Stimulated activated CD4-positive, alpha-beta T cell treated with anti-CD3 and anti-CD28 coated beads, TNF-alpha, amount 100 ng/mL, for 1 hour (primary cell): ENCODE data around the gene SLC1A3.

Experiments
- DNase-seq, 3 donors: peaks; one replicate each; pipeline ENCODE4 v3.0.0-alpha.2; 2020; ENCODE audit warnings: low read depth in 3 of 3, low spot score in 1 of 3

SLC1A3 gene

DNA sequence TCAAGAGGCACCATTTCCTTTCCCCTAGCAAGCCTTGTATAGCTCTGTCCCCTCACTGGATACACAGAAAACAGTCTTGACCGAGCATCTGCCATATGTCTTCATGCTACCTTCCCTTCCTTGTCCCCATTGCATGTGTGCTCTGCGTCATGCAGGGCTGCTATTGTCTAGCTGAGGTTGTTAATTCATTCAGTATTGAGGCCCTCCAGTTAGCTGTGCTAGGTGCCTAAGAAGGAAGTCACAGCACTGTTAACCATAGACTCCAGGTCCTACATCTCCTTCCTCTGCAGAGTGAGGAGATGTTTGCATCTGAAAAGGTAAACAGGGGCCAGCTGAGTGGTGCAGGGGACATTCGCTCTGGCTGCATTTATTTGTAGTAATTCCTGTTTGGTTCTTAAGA, 48.2 kb downstream of the SLC1A3 start:
- DNase-seq: no peak

GRCh38 chr5:36655161-36655560, 48.8 kb downstream of the SLC1A3 start:
- DNase-seq: no peak

DNA sequence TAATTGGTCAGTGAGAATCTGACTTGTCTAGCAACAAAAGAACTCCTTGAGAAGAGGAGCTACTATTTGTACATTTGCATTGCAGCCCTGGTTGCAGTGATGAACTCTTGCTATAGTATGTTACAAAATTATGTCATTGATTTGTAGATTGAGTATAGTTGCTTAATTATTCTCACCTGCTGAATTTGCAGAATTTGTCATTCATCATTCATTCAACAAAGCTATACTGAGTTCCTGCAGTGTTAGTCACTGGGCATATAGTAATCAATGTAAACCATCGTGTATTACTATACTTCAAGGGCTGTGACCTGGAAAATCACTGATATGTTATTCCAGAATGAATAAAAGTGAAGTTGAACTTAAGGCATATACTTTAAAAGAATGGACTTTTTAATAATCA, 50.1 kb downstream of the SLC1A3 start:
- no peak for DNase-seq

GRCh38 chr5:36657563-36657995, 51.2 kb downstream of the SLC1A3 start:
- DNase-seq: no peak

- no peak for DNase-seq
Measured at GRCh38 chr5:36658038-36658756, 51.8 kb downstream of the SLC1A3 start.

DNA sequence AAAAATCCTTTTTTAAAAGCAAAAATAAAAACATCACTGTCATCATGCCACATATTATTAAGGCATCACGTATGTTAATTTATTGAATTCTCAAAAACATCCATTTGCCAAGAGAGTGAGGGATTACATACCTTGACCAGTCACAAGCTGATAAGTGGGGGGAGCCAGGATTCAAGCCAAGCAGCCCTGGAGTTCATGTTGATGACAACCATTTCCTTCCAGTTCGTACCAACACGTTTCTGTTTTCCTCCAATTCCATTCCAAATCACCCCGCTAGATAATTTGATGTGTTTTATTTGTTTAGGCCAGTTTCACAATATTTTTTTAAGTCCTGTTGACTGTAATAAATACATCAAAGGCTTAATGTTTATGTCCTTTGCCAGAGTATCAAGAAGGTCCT, 53.0 kb downstream of the SLC1A3 start:
- DNase-seq: no peak

- no peak for DNase-seq
Measured at GRCh38 chr5:36660397-36661049, 54.1 kb downstream of the SLC1A3 start.

- no peak for DNase-seq
Measured at GRCh38 chr5:36661456-36662220, 55.2 kb downstream of the SLC1A3 start.

DNA sequence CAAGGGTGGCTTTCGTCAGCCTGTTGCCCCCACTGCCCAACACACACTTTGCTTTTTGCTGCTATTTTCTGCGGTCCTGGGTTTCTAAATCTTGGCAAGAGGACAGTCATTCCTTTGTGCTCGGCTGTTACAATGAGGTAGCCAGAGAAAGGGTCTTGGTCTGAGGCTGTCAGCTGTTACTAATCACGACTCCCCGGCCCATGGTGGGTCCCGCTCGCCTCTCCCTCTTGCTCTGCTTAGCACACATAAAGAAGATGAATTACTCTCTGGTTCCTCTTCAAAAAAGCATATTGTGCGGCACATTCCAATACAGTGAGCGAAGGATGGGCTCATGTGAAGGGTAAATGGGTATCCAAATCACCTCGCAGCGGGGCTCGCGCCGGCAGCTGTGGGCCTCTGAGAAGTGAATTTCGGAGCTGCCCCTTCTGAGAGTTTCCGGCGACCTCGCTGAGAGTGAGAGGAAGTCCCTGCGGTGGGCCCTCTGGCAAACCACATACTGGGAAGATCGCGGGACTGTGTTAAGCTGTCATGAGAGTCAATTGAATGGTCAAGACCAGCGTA, 56.0 kb downstream of the SLC1A3 start:
- DNase-seq: no peak

DNA sequence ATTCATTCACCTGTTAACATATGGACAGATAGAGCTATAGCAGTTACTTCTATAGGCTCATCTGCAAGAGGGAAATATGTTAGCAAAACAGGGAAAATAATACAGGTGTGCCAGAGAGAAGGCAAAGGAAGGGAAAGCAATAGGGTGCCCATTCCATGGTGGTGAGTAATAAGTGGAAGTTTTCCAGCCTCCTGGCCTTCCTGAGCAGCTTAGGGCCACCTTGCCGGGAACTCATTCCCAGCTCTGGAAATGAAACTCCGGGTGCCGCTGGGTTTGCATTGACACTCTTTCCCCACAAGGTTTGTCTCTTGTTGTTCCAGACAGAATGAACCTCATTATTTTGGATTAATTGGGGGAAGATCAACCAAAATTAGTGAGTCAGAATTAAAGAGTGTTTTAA, 58.4 kb downstream of the SLC1A3 start:
- DNase-seq: no peak

DNA sequence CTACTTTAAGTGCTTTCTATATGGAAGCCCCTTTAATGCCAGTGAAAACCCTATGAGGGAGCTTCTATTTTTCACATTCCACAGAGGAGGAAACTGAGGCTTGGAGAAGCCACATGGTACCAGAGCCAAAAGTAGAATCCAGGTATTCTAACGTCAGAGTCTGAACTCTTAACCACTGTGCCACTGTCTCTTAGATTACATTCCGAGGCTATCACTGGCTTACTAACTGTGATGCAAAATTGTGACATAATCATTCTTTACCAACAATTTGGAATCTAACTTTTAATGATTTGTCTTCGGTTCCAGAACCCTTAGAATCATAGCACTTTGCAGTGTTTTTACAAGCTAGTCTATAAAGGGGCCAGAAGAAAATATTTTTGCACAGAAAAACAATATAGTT, 59.2 kb downstream of the SLC1A3 start:
- DNase-seq: no peak

DNA sequence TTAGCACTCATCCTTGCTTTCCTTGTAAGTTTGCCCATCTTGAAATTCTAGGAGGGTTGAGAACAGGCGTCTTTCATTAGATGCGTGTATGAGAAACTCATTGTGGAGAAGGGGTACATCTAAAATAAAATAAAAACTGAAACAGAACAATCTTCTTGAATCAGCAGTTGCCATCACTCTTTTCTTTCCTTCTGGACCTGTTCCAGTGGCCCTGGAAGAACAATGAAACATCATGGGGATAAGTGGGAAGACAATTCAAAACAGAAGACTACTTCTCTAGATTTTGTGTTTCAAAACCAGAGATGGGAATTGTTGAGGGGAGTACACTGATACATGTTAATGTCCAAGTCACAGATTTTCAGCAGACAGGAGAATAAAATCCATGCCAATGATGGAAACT, 59.9 kb downstream of the SLC1A3 start:
- no peak for DNase-seq

DNA sequence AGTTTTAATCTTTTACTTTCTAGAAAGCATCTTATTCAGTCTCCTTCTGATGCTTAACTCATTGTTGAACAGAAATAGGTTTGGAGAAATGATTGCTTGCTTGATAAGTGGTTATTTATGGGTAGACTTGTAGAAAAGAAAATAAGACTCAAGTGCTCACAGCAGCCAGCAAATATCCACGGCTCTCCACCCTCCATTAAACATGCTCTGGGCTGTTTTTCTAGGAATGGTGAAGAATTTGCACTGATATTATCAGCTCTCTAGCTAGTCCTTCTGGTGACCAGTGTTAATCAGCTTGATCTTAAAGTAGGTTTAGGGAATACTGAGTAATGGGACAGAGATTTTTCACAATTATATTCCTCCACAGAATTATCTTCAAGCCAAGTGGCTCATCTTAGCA, 60.6 kb downstream of the SLC1A3 start:
- no peak for DNase-seq

- DNase-seq: no peak
Measured at GRCh38 chr5:36667824-36668223, 61.4 kb downstream of the SLC1A3 start.

DNA sequence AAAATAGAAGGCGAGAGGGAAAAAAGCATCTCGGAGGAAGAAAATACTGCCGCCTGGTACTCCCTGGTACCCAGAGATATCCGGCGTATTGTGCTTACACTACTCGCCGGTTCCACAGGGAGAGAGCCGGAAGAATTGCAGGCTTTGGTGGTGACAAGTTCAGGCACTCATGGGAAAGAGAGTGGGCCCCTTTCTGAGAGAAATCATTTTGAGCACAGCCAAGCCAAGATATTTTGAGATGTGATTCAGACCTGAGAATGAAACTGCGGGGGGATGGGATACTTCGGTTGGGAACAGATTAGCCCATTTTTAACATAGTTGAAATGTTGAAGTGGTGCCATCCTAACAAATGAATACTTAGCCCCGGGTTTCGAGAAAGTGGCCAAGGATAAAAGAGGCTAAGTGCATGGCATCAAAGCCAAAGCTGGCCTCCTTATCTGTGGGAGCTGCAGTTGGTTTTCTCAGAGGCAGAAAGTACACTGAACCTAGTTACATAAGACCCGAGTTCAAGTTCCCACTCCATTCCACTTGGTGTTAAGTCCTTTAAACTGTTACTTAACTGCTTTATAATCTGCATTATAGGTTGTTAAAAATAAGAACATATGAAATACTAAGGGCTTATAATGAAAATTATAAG, 62.7 kb downstream of the SLC1A3 start:
- DNase-seq: no peak

- no peak for DNase-seq
Measured at GRCh38 chr5:36670548-36670947, 64.1 kb downstream of the SLC1A3 start.

DNA sequence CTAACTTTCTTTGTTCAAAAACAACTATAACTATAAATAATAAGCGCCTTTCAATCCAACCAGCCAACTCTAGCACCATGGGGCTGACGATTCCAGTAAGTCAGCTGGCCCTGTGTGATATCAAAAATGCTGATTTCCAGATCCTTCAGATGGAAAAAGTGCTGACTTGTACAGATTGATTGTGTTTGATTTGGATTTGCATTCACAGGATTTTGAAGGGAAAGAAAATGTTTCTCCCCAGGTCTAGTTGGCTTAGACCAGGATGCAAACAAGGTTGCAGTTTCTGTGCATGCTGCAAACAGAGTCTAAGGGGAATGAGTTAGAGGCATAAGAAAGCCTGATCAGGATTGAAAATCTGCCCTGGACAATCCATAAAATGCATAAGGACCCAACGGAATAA, 68.9 kb downstream of the SLC1A3 start:
- DNase-seq: no peak

DNA sequence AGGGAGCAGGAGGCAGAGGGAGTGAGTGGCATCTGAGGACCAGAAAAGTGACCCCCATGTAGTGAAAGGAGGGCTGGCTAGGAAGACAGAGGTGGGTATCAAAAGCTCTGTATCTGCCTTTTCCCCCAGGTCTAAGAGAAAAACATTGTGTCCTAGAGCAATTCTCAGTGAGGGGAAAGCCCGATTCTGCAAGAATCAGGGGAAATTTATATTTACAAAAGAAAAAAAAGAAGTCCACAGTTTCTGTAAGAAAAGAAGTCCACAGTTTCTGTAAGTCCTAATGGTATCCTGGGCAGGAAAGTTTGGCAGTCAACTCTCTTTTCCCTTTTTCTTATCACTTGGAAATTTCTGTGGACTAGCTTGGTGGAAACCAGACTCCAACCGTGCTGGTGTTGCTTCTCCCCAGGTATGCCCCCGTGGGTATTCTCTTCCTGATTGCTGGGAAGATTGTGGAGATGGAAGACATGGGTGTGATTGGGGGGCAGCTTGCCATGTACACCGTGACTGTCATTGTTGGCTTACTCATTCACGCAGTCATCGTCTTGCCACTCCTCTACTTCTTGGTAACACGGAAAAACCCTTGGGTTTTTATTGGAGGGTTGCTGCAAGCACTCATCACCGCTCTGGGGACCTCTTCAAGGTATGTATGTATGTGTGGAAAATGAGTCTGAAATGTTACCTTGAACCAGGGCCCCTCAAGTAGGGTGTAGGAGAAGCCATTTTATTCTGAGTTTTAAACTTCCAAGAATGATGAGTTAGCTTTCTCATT, 73.0 kb downstream of the SLC1A3 start:
- DNase-seq: no peak

DNA sequence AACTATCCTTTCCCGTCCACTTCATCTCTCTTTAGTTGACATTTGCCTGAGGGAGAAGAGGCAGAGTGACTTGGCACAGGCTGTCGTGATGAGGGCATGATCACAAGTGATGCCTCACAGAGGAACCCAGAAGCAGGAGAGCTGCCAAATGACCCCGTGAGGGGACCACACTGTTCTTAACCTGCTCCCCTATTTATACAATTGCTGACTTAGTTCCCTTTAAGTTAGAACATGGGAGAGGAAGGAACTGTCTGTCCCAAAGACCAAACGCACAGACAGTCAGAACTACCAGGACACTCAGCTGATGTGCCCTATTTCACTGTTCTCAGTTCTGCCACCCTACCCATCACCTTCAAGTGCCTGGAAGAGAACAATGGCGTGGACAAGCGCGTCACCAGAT, 73.7 kb downstream of the SLC1A3 start:
- DNase-seq: no peak

DNA sequence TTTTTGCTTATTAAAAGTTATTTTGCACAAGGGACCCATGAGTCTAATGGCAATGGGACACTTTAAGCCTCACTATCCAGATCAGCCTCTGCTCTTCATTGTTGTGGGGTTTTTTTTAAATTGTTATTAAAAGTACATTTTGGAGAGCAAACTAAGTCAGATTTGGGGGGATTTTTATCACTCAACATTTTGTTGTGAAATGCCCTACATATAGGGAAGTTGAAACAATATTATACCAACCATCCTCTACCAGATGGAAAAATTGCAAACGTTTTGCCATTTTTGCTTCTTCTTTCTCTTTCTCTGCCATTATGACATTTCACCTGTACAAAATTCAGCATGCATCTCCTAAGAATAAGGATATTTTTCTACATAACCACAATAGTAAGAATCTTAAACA, 75.3 kb downstream of the SLC1A3 start:
- DNase-seq: no peak

DNA sequence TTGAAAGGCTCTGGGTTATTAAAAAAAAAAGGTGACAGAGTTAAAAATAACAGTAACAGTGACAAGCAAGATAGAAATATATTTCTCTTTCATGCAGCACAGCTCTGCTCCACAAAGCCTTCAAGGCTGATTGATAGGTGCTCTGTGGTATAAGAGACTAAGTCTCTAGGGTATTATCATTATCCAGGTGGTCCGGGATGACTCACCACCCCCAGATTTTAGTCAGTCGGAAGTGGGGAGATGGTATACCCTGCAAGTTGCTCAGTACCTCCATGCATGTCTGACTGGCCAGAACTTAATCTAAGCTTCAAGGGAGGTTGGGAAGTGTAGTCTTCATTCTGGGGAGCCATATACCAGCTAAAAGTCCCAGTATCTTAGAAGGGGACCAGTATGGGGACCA, 76.1 kb downstream of the SLC1A3 start:
- no peak for DNase-seq
